Islet of Langerhans (tissue), 1 donor: ENCODE measurements around the gene SSNA1.

Source experiments
- FAIRE-seq: peaks from one replicate; lab custom pipeline; 2011; peaks lifted over from hg19 to GRCh38; lab: Jason Lieb, UNC

Gene SSNA1, protein sequence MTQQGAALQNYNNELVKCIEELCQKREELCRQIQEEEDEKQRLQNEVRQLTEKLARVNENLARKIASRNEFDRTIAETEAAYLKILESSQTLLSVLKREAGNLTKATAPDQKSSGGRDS

DNA sequence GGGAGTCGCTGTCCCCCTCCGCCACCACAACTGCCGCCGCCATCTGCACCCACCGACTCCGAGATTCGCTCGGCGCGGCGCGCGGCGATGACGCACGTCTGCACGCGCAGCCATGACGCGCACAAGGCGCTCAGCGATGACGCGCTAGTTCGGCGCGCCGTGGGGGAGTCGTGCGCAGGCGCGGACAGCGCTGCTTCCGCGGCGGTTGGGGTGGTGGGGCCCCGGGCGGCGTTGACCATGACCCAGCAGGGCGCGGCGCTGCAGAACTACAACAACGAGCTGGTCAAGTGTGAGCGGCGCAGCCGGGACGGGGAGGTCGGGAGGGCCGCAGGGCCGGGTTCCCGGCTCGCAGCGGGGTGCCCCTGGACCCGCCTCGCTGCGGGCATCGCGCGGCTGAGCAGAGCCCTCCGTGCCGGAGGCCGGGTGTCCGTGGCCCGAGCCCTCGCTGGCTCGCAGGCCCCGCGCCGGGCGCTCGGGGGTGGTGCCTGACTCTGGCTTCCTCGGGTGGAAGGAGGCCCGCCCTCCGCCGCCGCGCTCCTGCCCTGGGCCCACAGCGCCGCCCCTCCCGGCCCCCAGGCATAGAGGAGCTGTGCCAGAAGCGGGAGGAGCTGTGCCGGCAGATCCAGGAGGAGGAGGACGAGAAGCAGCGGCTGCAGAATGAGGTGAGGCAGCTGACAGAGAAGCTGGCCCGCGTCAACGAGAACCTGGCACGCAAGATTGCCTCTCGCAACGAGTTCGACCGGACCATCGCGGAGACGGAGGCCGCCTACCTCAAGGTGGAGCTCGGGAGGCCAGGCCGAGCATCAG lies at the start of gene SSNA1, which contains the start of gene ANAPC2:
Gene SSNA1 (plus strand): TSS at position 187 of the 807 bp plus-strand sequence. CDS start 51 bp downstream, at position 238.
Gene ANAPC2 (minus strand): TSS at position 71 of the 807 bp plus-strand sequence. CDS start 28 bp downstream, at position 43.
- FAIRE-seq = no peak

- no peak for FAIRE-seq
Observed at GRCh38 chr9:137138722-137139467, 49.6 kb upstream of the SSNA1 start, which contains the start of gene GRIN1. TSS of gene GRIN1 (plus strand) at chr9:137139154. CDS start at chr9:137139487, 333 bp downstream.

- no peak for FAIRE-seq
Observed at GRCh38 chr9:137139468-137140150, 48.9 kb upstream of the SSNA1 start.

DNA sequence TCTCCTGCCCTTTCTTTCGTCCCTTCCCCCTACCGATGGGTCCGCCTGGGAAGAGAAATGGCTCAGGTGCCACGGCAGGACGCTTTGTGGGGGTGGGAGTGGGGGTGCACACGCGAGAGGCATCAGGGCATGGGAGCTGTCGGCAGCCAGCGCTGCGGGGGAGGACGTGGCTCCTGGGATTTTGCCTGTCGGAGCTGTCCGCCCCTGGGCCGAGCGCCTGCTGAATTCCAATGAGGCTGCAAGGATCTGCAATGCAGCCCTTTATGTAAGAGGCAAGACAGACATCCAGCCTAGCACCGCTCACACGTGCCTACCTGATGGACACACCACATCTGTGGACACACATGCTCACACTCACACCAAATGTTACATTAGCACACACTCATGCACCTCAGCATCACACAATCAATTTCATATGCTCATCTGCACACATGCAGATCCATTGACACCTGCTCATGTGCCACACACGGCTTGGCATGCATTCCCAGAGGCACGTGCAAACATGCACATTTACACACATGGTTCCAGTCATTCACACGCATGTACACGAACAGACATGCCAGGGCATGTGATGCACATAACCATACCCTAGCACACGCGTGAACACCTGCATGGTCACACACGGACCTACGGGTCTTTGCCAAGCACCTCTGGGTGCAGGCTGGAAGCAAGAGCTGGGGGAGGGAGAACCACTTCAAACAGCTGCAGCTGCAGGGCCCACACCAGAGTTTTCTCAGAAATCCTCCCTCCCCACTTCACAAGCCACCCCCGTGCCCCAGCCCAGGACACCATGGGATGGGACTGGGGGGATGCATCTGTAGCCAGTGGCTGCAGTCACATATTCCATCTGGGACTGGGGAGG lies 48.1 kb upstream of the SSNA1 start:
- no peak for FAIRE-seq

GRCh38 chr9:137141050-137141810 lies 47.2 kb upstream of the SSNA1 start:
- no peak for FAIRE-seq

DNA sequence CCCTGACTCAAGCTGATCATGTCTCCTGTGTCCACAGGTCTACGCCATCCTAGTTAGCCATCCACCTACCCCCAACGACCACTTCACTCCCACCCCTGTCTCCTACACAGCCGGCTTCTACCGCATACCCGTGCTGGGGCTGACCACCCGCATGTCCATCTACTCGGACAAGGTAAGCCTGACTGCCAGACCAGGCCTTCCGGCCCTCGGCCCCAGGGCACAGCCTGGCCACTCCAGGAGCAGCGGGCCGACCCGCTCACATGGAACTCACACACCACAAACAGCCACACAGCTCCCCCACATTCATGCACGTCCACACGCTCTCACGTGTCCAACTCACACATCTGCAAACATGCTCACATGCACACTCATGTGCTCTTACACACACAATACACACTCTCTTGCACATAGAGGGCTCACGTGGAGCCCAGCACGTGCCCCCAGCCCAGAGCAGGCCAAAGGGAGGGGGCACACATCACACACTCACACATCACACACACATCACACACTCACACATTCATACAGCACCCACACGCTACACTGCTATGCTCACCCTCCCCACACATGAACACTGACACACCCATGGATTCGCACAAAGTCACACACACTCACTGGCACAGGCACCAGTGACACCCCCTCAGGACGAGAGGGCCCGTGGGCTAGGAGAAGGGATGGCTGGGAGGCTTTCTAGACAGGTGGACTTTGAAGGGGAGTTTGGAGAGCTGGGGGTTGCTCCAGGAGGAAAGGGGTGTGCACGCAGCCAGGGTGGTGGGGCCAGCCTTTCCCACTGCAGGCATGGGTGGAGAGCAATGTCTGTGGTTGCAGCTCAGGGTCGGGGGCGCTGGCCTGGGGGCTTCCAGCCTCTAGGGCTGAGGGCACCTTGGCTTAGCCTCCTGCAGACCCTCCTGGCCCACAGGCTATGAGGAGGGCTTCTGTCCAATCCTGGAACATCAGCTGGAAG lies 46.2 kb upstream of the SSNA1 start:
- no peak for FAIRE-seq

GRCh38 chr9:137143459-137143858 lies 45.0 kb upstream of the SSNA1 start:
- FAIRE-seq = no peak

GRCh38 chr9:137145731-137146526 lies 42.5 kb upstream of the SSNA1 start:
- no peak for FAIRE-seq

- no peak for FAIRE-seq
Observed at GRCh38 chr9:137146527-137146918, 42.0 kb upstream of the SSNA1 start.

- FAIRE-seq = no peak
Observed at GRCh38 chr9:137147091-137147792, 41.2 kb upstream of the SSNA1 start.

DNA sequence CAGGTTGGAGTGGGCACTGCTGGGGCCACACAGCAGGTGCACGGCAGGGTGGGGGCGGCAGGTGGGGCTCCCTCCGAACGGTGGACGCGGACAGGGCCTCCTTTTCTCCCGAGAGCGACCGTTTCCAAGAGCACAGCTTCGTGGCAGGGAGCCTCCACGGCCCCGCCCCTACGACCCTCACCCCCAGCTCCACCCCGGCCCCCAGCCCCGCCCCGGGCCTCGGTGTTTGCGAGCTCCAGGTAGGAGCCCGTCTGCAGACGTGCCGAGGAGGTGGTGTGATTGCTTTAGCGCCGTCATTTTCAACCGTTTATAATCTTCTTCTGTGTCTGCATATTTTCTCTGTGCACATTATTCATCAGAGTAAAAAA lies 40.7 kb upstream of the SSNA1 start:
- no peak for FAIRE-seq

DNA sequence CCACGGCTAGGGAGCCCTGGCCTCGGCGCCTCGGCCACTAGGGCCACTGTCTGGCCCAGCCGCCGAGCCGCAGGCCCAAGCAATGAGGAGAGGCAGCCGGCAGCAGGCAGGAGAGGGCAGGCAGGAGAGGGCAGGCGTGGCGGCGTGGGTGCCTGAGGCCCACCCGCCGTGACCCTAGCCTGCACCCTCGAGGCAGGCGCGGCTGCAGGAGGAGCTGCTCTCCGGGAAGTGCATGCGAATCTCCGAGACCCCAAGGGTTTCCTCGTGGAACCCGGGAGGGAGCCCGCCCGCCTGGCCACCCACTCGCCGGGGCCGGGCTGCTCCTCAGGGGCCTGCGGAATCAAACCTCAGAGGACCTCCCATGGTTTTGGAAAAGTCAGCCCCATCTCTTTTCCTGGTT lies 40.2 kb upstream of the SSNA1 start:
- no peak for FAIRE-seq

- FAIRE-seq = no peak
Observed at GRCh38 chr9:137148661-137149060, 39.8 kb upstream of the SSNA1 start.

DNA sequence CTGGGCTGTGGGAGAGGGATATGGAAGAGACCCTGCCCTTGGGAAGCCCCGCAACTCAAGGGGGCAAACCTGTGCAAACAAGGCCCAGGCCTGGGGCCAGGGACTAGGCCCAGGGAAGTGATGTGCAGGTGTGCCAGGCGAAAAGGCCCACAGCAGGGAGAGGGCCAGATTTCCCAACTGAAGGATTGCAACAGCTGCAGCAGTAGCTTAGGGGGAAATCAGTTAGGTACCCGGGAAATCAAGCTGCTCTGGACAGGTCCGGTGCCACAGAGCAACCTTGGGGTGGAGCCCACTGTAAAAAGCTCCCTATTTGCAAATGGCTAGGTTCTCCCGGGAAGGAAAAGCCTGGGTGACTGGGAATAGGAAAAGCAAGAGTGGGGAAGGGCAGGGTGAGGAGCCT lies 39.1 kb upstream of the SSNA1 start:
- FAIRE-seq = no peak

DNA sequence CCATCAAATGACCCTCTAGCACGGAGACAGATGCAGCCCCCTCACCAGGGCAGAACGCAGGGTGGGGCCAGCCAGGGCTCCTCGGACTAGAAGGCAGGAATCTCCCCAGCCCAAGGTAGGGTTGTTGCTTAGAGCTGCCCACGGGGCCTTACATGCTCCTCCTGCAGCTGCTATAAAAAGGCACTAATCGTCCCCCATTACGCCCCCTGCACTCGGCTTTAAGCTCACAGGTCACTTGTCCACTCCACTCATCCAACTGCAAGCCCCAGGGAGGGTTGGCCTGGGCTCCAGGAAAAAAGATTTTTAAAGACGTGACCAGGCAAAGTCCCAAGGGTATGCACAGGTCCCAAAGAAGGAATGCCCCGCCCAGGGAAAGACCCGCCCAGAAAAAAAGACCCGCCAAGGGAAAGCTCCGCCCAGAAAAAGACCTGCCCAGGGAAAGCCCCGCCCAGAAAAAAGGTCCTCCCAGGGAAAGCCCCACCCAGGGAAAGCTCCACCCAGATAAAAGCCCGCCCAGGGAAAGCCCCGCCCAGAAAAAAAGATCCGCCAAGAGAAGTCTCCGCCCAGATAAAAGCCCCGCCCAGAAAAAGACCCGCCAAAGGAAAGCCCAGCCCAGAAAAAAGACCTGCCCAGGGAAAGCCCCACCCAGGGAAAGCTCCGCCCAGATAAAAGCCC lies 38.4 kb upstream of the SSNA1 start:
- FAIRE-seq = no peak

DNA sequence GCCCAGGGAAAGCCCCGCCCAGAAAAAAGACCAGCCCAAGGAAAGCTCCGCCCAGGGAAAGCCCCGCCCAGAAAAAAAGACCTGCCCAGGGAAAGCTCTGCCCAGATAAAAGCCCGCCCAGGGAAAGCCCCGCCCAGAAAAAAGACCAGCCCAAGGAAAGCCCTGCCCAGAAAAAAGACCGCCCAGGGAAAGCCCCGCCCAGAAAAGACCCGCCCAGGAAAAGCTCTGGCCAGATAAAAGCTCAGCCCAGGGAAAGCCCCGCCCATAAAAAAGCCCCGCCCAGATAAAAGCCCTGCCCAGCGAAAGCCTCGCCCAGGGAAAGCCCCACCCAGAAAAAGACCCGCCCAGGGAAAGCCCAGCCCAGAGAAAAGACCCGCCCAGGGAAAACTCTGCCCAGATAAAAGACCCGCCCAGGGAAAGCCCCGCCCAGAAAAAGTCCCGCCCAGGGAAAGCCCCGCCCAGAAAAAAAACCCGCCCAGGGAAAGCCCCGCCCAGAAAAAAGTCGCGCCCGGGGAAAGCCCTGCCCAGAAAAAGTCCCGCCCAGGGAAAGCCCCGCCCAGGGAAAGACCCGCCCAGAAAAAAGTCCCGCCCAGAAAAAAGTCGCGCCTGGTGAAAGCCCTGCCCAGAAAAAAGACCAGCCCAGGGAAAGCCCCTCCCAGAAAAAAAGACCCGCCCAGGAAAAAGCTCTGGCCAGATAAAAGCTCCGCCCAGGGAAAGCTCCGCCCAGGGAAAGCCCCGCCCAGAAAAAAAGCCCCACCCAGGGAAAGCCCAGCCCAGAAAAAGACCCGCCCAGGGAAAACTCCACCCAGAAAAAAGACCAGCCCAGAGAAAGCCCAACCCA lies 37.6 kb upstream of the SSNA1 start:
- no peak for FAIRE-seq
